ENCODE measurements around the gene WNT7B. TPM values are rescaled to one million over a fixed set of nuclear protein-coding genes. Genes with fewer than 3 reads are reported as not detected.

Gene WNT7B
- total RNA-seq, 2 donors from 2014 or later, result not detected

DNA sequence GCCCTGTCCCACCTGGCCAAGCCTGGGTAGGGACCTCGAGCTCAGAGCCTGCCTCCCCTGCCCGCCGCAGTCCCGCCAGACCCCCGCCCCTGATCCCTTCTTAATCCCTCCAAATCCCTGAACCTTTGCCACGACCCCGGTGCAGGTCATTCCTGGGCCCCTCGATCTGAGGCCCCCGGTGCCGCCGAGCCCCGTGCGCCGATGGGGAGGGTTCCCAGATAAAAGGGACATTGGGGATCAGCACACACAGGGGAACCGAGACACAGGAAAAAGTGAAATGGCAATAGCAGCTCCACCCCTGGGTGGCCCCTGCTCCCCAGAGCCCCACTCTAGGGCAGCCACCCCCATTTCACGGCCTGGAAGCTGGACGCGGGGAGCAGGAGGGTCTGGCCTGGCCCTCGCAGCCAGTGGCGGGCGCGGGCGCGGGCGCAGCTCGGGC, 1.3 kb upstream of the WNT7B start:
- ATAC-seq (no peak), DNase-seq (no peak)
- peaks cover 5% of the 10 kb centered on the region for H3K4me1 Mint-ChIP-seq
- H3K9me3 ChIP-seq (ENCODE audit: control insufficient read depth, low read length, poor library complexity, severe bottlenecking), result no peaks in the 10 kb centered on the region
- H3K4me3 Mint-ChIP-seq, result peak overlapping the region; percentile 74
- H3K27ac Mint-ChIP-seq, result no peak overlapping the region
- peaks cover 3% of the 10 kb centered on the region for H3K36me3 Mint-ChIP-seq (ENCODE audit: low read depth)
- H3K27me3 Mint-ChIP-seq, result peaks cover 27% of the 10 kb centered on the region

GRCh38 chr22:45977551-45978274, 751 bp upstream of the WNT7B start:
- ATAC-seq (no peak), DNase-seq (no peak)
- Mint-ChIP-seq H3K4me3 (peak overlapping the region; percentile 74), H3K27me3 (peaks cover 33% of the 10 kb centered on the region), H3K27ac (no peak overlapping the region), H3K4me1 (peaks cover 5% of the 10 kb centered on the region), H3K36me3 (ENCODE audit: low read depth) (peaks cover 3% of the 10 kb centered on the region)
- H3K9me3 ChIP-seq (ENCODE audit: control insufficient read depth, low read length, poor library complexity, severe bottlenecking), result no peaks in the 10 kb centered on the region

DNA sequence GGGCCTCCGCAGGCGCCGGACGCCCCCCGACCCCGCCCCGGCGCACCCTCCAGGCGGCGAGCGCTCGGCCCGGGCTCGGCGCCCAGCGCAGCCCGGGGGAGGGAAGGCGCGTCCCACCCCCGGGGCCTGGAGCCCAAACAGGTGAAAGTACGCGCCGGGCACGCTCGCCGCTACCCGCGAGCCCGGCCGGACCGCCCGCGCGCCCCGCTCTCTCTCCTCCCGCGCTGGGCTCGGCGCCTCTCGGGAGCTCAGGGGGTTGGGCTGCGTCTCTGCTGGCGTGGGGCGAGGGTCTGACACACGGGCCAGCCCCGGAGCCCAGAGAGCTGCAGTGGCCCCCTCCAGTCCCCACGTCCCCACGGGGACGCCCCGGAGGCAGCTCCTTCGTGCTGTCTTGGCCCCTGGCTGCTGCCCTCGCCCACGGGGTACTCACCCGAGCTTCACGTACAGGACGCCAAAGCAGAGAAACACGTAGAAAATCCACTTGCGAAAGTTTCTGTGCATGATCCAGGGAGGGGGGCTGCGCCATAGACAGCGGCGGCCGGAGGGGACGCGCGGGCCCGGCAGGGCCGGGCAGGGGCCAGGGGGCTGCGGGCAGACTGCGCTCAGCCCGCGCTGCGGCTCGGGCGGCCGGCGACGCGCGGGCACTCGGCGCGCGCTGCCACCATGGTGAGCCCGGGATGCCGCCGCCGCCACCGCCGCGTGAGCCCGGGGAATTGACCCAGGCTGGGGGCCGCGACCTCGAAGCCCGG, 534 bp downstream of the WNT7B start:
- peak overlapping the region; percentile 66 for H3K4me3 Mint-ChIP-seq
- peaks cover 3% of the 10 kb centered on the region for H3K36me3 Mint-ChIP-seq (ENCODE audit: low read depth)
- no peak for ATAC-seq
- H3K27me3 Mint-ChIP-seq, result peaks cover 36% of the 10 kb centered on the region
- no peak for DNase-seq
- H3K4me1 Mint-ChIP-seq, result peaks cover 5% of the 10 kb centered on the region
- no peak overlapping the region for H3K27ac Mint-ChIP-seq
- no peaks in the 10 kb centered on the region for H3K9me3 ChIP-seq (ENCODE audit: control insufficient read depth, low read length, poor library complexity, severe bottlenecking)

- H3K27me3 Mint-ChIP-seq, result peaks cover 42% of the 10 kb centered on the region
- H3K27ac Mint-ChIP-seq, result no peak overlapping the region
- peaks cover 3% of the 10 kb centered on the region for H3K36me3 Mint-ChIP-seq (ENCODE audit: low read depth)
- H3K4me3 Mint-ChIP-seq, result peak overlapping the region; percentile 61
- peaks cover 7% of the 10 kb centered on the region for H3K4me1 Mint-ChIP-seq
- ATAC-seq, result no peak
- no peaks in the 10 kb centered on the region for H3K9me3 ChIP-seq (ENCODE audit: control insufficient read depth, low read length, poor library complexity, severe bottlenecking)
- DNase-seq, result no peak
These were observed 1.5 kb downstream of the WNT7B start for GRCh38 chr22:45975164-45976161.

GRCh38 chr22:45974498-45974897, 2.5 kb downstream of the WNT7B start:
- ATAC-seq (no peak), DNase-seq (no peak)
- Mint-ChIP-seq H3K36me3 (ENCODE audit: low read depth) (peaks cover 3% of the 10 kb centered on the region), H3K27me3 (peaks cover 49% of the 10 kb centered on the region), H3K4me1 (peaks cover 7% of the 10 kb centered on the region), H3K4me3 (peak overlapping the region; percentile 36), H3K27ac (no peak overlapping the region)
- no peaks in the 10 kb centered on the region for H3K9me3 ChIP-seq (ENCODE audit: control insufficient read depth, low read length, poor library complexity, severe bottlenecking)

GRCh38 chr22:45972889-45973253, 4.1 kb downstream of the WNT7B start:
- Mint-ChIP-seq H3K36me3 (ENCODE audit: low read depth) (peaks cover 4% of the 10 kb centered on the region), H3K4me3 (no peak overlapping the region), H3K4me1 (peaks cover 7% of the 10 kb centered on the region), H3K27ac (no peak overlapping the region), H3K27me3 (peaks cover 63% of the 10 kb centered on the region)
- DNase-seq (no peak), ATAC-seq (no peak)
- no peaks in the 10 kb centered on the region for H3K9me3 ChIP-seq (ENCODE audit: control insufficient read depth, low read length, poor library complexity, severe bottlenecking)

DNA sequence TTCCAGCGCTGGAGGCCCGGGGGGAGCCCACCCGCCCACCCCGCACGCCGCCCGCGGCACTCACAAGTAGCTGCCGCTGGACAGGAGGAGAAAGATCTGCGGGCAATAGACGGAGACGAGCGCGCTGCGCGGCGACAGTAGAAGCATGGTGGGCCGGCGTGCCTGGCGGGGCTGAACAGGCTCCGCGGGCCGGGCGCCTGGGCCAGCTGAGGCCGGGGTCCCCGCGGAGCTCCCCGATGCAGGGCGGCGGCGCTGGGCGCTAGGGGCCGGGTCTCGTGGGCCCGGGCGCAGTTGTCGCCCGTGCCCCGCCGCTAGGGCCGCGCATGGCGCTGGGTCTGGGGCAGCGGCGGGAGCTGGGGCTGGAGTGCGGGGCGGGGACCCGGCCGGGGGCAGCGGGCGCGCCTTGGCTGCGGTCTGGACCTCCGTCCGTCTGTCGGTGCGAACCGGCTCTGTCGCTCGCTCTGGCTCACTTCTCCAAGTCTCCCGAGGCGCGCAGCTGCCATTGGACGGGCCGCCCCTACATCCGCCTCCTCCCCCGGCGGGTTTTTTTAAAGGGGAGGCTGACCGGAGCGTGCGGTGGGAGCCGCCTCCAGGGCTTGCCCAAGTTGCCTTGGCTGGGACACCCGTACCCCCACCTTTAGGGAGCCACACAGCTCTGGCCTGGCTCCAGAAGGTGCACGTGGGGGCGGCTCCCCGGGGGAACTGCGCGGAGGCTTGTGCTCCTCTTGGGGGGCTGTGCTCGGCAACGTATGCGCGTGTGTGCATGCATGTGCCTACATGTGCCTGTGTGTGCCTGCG, 4.7 kb downstream of the WNT7B start:
- no peaks in the 10 kb centered on the region for H3K9me3 ChIP-seq (ENCODE audit: control insufficient read depth, low read length, poor library complexity, severe bottlenecking)
- peaks cover 4% of the 10 kb centered on the region for H3K36me3 Mint-ChIP-seq (ENCODE audit: low read depth)
- H3K27me3 Mint-ChIP-seq, result peaks cover 58% of the 10 kb centered on the region
- DNase-seq, result no peak
- no peak overlapping the region for H3K27ac Mint-ChIP-seq
- no peak for ATAC-seq
- peaks cover 7% of the 10 kb centered on the region for H3K4me1 Mint-ChIP-seq
- H3K4me3 Mint-ChIP-seq, result no peak overlapping the region

DNA sequence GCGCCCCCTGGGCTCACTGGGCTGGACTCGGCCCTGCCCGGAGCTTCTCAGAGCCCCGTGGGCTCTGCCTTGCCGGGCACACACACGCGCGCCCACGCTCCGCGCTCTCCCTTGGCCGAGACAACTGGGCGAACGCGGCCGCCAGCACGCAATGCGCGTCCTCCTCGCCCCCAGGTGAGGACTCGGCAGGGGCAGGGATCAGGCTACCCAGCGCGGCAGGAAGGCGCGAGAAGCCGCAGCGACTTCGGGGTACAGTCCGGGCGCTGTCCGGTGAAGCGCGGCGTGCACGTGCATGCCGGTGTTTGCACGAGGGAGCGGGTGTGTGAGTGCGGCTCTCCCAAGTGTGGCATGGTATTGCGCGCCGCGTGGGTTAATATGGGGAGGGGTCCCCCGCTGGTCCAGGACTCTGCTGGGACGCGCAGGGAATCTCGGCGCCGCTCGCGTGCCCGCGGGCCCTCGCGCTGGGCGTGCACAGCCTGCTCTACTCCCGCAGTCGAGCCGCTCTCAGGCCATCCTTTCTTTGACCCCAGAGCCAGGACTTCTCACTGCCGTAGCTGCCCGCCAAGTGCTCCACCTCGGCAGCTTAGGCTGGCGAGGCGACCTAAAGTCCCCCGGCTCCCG, 5.4 kb downstream of the WNT7B start:
- Mint-ChIP-seq H3K36me3 (ENCODE audit: low read depth) (peaks cover 4% of the 10 kb centered on the region), H3K4me3 (no peak overlapping the region), H3K27me3 (peaks cover 61% of the 10 kb centered on the region), H3K27ac (no peak overlapping the region), H3K4me1 (peaks cover 7% of the 10 kb centered on the region)
- no peaks in the 10 kb centered on the region for H3K9me3 ChIP-seq (ENCODE audit: control insufficient read depth, low read length, poor library complexity, severe bottlenecking)
- ATAC-seq (no peak), DNase-seq (no peak)

- no peaks in the 10 kb centered on the region for H3K9me3 ChIP-seq (ENCODE audit: control insufficient read depth, low read length, poor library complexity, severe bottlenecking)
- Mint-ChIP-seq H3K4me3 (no peak overlapping the region), H3K27ac (no peak overlapping the region), H3K4me1 (peaks cover 7% of the 10 kb centered on the region), H3K27me3 (peaks cover 62% of the 10 kb centered on the region), H3K36me3 (ENCODE audit: low read depth) (peaks cover 4% of the 10 kb centered on the region)
- ATAC-seq (no peak), DNase-seq (no peak)
These were observed 6.1 kb downstream of the WNT7B start for GRCh38 chr22:45970705-45971407.

GRCh38 chr22:45969801-45970470, 7.0 kb downstream of the WNT7B start:
- DNase-seq (no peak), ATAC-seq (no peak)
- Mint-ChIP-seq H3K36me3 (ENCODE audit: low read depth) (peaks cover 4% of the 10 kb centered on the region), H3K27ac (no peak overlapping the region), H3K4me1 (peaks cover 4% of the 10 kb centered on the region), H3K4me3 (no peak overlapping the region), H3K27me3 (peaks cover 64% of the 10 kb centered on the region)
- H3K9me3 ChIP-seq (ENCODE audit: control insufficient read depth, low read length, poor library complexity, severe bottlenecking), result no peaks in the 10 kb centered on the region

- ATAC-seq, result no peak
- no peaks in the 10 kb centered on the region for H3K9me3 ChIP-seq (ENCODE audit: control insufficient read depth, low read length, poor library complexity, severe bottlenecking)
- H3K4me1 Mint-ChIP-seq, result peaks cover 2% of the 10 kb centered on the region
- no peak overlapping the region for H3K4me3 Mint-ChIP-seq
- DNase-seq, result no peak
- peaks cover 4% of the 10 kb centered on the region for H3K36me3 Mint-ChIP-seq (ENCODE audit: low read depth)
- peaks cover 63% of the 10 kb centered on the region for H3K27me3 Mint-ChIP-seq
- H3K27ac Mint-ChIP-seq, result no peak overlapping the region
These were observed 7.6 kb downstream of the WNT7B start for GRCh38 chr22:45969414-45969799.

Data from T-helper 17 cell (primary cell).